NCI-H2107 (cell line): Measurements from ENCODE around the gene UBE2Q2.
"Not testable (repeated sequence)": the region's sequence is repeated elsewhere in the genome, so short reads cannot be mapped to it uniquely, and the experiment has no call there.

ENCODE experiments used
- DNase-seq: peaks from one replicate; lab custom pipeline; 2025; lab: John Stamatoyannopoulos, UW

The UBE2Q2 gene

DNA sequence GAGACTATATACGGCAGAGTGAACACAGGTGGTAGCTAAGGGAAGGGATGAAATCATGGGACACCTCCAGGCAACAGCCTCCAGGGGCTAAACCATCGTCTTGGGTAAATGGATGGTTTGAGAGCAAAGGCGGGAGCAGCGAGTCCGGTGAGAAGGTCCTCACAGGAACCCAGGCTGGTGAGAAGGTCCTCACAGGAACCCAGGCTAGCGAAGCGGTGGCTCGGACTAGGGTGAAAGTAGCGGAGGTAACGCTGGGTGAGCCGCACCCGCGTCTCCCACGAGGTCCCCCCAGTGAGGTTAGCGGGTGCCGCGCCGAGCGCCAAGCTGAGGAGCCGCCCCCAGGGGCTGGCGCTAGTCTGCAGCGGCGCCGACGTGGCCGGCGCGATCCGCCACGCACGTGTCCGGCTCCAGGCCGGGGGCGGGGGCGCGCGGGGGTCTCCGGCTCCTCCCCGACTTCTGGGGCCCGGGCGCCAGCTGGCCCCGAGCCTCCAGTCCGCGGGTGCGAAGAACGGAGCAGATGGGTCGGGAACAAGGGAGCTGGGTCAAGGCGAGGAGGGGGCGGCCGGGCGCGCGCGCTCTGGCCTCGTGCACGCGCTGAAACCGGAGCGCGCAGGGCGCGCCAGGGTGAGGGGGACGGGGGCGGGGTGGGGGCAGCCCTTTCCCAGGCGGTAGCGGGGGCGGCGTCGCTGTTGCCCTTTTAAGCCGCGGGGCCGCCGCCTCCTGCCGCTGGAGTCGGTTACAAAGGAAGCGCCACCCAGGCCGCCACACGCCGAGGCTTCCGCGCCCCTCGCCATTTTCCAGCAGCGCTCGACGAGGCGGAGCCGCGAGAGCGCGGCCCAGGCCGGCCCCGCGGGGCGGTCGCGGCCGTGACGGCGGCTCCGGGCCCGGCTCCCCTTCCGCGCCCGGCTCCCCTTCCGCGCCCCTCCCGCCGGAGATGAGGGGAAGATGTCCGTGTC, at the start of gene UBE2Q2:
TSS of gene UBE2Q2 (plus strand) at position 726 of the 956 bp plus-strand sequence. CDS start at position 946, 220 bp downstream.
- DNase-seq = no peak

DNA sequence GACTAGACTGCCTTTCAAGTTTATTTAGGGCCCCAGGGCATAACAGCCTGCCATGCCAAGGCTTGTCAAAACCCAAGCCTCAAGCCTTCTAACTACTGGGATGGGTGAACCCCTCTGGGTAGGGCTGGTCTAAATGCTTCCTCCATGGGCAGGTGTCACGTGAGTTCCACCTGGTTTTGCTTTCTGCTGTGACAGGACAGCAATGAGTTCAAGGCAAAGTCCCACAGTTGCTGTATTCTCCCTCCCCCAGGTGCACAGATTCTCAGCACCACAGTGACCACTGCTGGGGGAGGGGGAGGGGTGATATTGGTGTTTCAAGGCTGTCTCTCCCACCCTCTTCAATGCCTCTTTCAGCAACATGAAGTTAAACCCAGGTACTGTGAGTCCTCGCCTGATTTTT, 46.9 kb upstream of the UBE2Q2 start:
- DNase-seq = no peak

DNA sequence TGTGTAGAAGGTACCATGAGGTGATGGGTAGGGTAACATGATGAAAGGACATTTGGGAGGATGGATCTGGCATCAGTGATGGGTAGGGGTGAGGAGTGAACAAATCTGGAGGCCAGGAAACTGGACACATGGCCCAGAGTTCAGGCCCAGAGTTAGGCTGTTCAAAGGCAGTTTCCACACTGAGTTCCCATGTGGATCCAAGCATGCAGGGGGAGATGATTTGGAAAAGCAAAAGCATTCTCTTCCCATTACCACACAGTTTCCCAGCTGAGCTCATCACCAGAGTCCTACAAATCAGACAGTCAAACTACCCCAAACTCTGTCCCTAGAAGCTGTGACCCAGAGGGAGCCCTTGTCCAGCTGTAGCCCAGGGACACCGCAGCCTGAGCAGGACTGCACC, 46.1 kb upstream of the UBE2Q2 start:
- DNase-seq = not testable (repeated sequence)

DNA sequence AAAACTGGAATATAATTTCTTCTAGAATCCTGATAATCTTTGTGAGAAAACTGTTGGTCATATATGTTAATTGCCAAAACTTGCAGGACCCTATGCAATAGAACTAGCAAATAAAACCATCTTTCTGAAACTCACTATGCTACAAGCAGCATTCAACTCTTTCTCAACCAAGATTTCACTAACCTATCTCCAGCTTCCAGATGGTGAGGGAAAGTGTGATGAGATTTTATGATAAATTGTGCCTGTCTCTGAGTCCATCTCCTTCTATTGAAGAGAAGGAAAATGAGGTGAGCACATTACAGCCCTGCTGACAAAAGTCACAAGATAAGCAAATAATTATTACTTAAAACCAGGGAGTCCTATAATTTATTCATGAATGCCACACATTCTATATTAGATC, 44.1 kb upstream of the UBE2Q2 start:
- no peak for DNase-seq

DNA sequence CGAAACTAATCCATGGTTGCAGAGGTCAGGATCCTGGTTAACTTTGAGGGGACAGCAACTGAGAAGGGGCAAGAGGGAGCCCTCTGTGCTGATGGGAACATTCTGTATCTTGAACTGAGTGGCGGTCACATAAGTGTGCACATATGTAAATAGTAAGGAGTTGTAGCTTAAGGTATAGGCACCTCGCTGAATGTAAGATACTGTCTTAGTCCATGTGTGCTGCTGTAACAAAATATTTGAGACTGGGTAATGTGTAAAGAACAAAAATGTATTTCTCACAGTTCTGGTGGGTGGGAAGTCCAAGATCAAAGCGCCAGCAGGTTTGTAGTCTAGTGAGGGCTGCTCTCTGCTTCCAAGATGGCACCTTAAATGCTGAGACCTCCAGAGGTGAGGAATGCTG, 42.8 kb upstream of the UBE2Q2 start:
- not testable (repeated sequence) for DNase-seq

DNA sequence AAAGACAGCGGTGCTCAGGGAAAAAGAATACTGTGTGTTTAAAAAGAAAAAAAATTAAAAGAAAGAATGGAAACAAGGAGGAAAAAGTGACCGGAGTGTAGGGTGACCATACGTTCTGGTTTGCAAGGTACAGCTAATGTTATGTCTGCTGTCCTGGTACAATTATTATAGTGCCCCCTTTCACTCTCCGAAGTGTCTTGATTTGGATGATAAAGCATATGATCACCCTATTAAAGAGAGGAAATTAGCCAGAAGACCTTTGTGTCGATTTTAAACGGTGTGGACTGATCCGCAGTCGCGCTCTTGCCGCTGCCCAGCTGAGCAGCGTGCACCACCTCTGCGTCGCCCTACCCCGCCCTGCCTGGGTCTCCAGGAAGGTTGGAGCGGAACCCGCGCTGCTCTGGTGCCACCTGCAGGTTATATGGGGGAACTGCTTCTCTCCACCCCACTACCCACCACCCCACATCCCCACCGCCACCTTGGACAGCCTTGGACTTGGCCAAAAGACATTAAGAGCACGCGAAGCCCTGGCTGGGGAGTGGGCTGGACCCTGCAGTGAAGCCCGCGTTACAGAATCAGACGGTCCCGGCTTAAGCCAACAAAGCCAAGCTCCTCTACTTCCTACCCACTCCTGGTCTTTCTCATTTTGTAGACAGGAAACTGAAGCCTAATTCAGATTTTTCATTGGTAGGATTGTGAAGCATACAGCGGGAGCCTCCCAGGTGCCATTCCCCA, 41.2 kb upstream of the UBE2Q2 start:
- DNase-seq = peak; percentile 21

DNA sequence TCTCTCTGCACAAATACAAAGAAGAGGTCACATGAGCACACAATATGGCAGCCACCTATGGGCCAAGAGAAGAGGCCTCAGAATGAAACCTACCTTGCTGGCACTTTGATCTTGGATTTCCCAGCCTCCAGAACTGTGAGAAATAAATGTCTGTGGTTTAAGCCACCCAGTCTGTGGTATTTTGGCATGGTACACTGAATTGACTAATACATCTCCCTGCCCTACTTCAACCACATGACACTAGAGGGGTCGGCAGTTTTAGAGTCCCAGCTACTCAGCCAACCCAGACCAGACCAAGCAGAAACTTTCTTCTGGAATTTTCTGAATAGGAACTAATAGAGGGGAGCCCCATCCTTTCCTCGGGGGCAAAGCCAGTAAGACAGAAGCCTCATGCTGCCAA, 35.8 kb upstream of the UBE2Q2 start:
- not testable (repeated sequence) for DNase-seq

DNA sequence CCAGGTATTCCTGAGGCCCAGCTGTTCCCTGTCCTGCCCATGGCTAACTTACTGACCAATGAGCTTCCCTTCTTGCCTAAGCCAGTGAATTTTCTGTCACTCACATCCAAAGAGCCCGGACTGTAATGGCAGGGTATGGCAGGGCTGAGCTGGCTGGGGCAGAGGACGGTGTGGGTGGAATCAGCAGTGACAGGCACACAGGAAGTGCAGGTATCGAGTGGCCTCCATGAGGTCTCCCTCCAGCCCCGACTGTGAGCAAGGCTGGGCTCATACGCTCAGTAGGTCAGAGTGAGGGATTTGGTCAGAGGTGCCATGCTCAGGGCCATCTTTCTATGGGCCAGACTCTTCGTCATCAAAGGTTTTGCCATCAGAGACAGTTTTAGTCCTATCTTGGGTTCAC, 35.2 kb upstream of the UBE2Q2 start:
- DNase-seq = not testable (repeated sequence)

DNA sequence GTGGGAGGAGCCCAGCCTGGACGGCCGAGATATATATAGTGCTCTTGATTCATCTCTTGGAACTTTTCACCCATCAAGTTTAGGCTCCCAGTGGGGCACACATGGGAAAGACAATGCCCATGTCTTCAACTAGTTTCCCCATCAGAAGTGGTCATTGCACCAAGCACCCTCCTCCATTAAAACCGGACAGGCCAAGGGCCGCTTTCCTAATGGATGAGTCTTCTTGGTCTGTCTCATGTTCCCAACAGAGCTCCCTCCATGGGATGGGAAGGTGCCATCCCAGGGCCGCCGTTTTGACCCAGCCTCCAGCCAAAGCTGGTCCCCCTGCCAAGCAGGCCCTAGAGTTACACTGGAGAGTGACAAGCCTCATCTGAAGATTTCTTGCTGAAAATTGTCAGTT, 34.7 kb upstream of the UBE2Q2 start:
- DNase-seq = no peak

DNA sequence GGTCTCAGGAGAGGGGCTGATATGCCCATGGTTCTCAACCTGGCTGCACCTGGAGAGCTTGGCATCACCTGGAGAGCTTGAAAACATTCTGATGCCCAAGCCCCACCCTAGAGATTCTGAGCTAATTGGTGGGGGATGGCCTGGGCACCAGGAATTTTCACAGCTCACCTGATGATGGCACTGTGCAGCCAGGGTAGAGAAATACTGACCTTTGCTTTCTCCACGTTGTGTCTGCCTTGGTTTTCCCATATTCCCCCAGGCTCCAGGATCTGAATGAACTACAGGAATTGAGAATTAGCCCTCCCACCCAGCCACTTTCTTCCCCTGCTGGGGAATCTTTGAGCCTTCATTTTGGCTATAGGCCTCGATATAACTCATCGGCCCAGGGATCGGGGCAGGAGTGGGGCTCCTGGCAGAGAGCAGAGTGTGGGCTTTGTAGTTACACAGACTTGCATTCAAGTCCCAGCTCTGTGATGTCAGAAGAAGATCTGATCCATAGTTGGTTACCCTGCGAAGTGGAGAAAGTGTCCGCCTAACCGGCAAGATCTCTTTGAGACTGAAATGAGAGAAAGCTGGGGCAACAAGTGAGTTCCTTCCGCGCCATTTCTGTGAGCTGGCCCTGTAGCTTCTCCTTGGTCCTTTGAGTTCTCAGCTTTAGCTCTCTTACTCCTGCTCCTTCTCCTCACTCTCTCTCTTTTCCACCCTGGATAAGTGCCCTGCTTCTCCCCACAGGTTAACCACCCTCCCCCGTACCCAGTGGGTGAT, 33.1 kb upstream of the UBE2Q2 start:
- no peak for DNase-seq

DNA sequence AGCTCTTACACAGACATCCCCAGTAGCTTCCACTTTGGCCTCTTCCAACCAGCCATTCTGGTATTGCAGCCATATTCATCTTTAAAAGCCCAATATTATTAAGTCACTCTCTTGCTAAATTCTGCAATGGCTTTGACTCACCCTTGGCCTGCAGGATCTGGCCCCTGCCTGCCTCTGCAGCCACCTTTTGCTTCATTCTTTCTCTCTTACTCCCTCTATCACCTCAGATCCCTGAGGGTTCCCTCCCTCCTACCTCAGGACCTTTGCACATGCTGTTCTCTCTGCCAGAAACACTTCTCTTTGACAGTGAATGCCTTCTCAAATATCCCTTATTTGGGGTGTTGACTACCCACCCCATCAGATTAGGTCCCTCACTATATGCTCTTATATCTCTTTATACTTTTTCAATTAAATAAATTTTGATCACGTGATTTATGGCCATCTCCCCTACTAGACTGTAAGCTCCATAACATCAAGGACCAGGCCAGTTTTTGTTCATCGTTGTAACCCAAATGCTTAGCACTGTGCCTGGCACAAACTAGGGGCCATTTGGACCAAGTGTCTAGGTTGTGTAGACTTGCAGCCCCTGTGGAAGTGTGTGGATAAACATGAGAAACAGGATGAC, 32.3 kb upstream of the UBE2Q2 start:
- no peak for DNase-seq

DNA sequence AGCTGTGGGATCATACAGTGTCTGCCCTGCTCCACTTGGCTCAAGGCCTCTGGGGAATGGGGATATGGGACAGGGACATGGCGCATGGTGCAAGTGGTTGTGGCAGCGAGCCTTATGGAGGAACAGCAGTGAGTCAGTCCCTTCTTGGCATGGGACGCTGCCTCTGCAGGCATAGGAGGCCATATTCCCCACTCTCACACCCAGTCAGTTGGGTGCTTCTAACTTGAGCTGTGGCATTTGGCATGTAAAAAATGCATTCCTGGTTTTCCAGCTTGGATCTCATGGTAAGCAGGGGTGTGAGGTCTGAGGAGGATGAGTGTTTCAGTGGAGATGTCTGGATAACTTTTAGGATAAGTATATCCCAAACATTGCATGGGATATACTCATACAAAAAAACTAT, 31.6 kb upstream of the UBE2Q2 start:
- DNase-seq = no peak

DNA sequence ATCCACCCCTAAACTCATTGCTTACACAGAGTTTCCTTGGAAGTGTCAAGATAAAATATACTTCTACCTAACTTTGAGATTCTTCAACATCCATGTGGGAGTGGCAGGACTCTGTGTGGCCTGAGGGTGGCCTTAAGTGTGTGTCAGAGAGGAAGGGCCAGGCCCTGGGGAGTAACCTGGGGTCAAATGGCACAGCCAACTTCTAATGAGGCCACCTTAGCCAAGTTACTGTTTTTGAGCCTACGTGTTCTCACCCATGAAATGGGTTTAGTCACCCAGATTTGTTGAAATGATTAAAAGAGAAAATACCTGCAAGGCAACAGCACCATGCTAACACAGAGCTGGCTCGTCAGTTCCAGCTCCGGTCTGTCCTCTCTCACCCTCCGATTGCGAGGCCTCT, 28.5 kb upstream of the UBE2Q2 start:
- no peak for DNase-seq

DNA sequence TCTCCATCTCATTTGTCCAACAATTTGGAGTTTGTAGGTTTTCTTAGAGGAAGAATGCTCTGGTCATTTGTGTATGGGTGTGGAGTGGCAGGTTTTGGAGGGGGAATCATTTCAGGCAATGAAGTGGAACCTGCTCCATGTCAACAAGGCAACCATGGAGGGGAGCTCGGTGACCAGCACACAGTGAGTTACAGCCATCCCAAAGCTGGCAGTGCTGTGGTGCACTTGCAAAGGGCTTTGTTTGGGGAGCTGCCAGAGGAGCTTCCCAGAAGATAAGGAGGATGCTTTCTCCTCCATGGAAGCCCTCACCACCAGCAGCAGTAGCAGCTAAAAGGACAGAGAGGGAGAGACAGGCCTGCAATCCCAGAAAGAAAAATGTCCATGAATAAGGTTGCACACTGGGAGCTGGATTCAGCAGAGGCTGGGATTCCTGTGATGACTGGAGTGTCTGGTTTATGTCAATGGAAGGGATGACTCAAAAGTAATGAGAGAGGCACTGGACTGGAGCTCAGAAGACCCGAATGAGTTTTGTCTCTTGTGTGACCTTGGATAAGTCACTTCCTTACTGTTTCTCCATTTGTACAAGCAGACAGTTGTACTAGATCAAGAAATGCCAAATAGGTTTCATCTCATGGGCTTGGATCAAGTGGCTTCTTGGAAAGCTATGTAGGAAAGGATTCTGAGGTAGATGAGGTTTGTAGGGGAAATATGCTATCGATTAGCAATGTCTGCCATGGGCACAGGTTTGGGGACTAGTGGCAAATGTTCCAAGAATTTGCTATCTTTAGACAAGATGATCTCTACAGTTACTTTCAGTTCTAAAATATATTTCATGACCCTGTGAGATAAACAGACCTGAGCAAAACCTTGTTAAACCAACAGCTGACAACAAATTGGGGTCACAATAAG, 27.2 kb upstream of the UBE2Q2 start:
- DNase-seq = no peak

DNA sequence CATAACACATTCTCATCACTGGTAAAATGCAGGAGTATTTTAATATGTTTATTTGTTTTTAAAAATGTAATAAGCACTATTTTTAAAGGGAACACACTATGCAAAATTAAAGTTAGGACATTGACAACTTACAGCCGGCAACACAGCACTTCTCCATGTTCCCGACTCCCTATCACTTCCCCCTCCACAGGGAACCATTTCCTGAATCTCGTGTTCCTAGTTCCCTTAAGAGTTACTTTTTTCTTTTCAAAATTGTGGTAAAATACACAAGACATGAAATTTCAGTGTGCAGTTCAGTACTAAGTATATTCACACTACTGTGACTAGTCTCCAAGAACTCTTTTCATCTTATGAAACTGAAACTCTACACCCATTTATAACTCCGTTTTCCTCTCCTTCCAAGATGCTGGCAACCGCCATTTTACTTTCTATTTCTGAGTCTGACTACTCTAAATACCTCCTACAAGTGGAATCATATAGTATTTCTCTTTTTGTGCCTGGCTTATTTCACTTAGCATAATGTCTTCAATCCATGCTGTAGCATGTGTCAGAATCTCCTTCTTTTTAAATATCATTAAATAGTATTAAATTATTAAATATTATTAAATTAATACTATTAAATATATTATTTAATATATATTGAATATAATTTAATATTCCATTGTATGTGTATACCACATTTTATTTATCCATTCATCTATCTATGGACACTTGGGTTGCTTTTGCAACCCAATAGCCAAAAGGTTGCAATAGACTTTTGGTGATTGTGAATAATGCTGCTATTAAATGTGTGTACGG, 25.9 kb upstream of the UBE2Q2 start:
- DNase-seq = no peak

DNA sequence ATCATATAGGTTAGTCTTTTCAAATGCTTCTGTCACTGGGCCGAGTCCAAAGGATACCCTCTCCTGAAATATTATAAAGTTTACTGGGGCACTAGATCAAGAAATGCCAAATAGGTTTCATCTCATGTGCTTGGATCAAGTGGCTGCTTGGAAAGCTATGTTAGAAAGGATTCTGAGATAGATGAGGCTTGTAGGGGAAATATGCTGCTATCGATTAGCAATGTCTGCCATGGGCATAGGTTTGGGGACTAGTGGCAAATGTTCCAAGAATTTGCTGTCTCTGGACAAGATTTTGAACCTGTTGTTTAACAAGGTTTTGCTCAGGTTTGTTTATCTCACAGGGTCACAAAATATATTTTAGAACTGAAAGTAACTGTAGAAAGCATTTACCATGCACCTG, 23.0 kb upstream of the UBE2Q2 start:
- DNase-seq = no peak

DNA sequence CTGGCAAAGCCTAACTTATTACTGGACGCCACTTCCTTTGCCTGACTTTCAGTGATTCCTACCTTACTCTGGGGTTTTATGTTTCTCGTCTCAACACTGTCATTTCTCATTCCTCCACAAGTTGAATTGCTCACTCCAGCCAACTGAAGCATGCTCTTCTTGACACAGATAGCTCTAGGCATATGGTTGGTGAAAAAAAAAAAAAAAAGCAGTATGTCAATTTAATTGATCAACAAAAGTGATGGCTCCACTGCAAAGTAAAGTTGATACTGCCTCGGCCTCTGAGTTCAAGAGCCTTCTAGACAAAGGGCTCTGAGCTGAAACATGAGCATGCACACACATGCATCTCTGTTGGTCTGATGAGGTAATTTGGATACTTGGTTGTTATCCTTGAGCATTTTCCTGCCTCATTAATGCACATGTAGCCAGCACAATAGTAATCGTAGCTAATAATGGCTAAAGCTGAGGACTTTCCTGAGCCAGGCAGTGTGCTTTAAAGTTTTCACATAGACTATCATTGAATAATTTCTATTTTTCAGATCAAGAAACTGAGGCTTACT, 21.4 kb upstream of the UBE2Q2 start:
- DNase-seq = no peak

DNA sequence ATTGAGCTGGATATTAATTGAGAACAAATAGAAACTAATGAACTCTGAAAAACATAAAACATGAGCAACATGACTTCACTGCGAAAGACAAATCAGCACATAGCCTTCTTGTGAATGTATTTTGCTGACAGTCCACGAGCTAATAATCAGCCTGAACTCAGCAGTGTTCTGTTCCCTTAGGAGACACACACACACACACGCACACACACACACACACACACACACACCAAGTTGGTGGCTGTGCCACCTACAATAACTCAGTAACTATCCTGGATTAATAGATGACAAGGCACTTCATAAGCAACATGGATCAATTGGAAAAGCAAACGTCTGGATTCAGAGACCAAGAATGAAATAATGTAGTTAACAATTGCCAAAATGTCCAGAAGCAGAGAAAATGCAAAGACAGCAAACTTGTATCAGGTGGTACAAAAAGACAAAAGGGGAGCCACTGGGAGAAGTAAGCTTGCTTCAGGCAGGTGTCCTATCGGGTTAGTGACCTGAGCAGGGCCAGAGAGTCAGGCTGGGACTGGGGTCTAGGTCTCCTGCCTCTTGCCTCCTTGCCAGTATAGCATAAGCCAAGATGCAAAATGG, 20.5 kb upstream of the UBE2Q2 start:
- no peak for DNase-seq

DNA sequence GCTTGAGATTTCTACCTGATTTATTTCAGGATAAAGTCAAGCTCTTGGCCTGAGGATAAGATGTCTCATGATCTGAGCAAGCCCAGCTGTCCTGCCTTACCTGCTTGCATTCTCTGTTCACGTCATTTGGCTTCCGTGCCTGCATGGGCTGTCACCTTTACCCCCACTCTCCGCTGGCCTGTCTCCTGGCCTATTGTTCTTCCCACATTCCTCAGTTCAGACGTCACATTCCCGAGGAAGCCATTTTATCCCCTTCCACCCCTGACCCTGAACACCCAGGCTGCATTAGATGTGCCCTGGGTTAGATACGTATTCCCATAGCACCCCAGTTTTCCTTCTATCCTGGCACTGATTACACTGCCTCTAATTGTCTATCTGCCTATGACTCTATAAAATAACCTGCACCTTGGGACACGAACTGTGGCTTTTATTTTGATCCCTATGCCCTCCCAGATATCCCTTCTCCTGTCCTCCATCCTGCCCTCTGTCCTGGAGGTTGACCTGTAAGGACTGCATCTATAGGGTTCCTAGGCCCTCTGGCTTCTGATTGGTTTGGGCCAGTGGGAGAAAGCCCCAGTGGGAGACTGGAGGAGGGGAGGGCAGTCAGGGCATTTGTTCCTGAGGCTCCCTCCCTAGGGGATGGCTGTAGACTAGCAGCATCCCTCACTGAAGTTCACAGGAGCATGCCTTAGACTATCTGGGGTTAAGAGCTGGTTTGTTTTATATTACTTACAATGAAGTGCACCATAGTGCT, 19.2 kb upstream of the UBE2Q2 start:
- DNase-seq = no peak
